ENCODE data around the gene IGF2R. TPM values are rescaled to one million over a fixed set of nuclear protein-coding genes. Genes with fewer than 3 reads are reported as not detected.

Gene IGF2R
- total and polyA plus RNA-seq, 8 donors, result 2.0 to 70.5 (median 31.5) TPM

GRCh38 chr6:159946912-159947311 is 22.0 kb upstream of the IGF2R start:
- H3K4me3 ChIP-seq, result no peak overlapping the region
- peaks cover 0 to 7% (median 3%) of the 10 kb centered on the region in 4 donors for H3K4me1 ChIP-seq
- intact Hi-C loops (cut with DNase I; ENCODE audit: low total_unique reads), result no loop called here
- no peak for TF ChIP-seq EP300 (IDR thresholded peaks at IDR 0.05)
- TF ChIP-seq CTCF (IDR thresholded peaks at IDR 0.05), result no peak
- no peak for TF ChIP-seq POLR2A (IDR thresholded peaks at IDR 0.05)
- no peak for TF ChIP-seq POLR2AphosphoS5 (IDR thresholded peaks at IDR 0.05)
- H3K27ac ChIP-seq, result no peak overlapping the region
- 86 to 96% (median 90%) methylated on average over 2 of the region's 2 CpGs for WGBS, 5 donors
- no peaks in the 10 kb centered on the region for H3K36me3 ChIP-seq
- H3K27me3 ChIP-seq, result no peaks in the 10 kb centered on the region
- H3K9me3 ChIP-seq, result peaks cover 7 to 15% (median 8%) of the 10 kb centered on the region in 4 donors
- DNase-seq, result no peak

GRCh38 chr6:159948199-159948598 is 20.7 kb upstream of the IGF2R start:
- WGBS, 5 donors, result 88 to 90% (median 88%) methylated on average over 4 of the region's 4 CpGs
- Histone ChIP-seq H3K4me3 (no peak overlapping the region), H3K9me3 (peaks cover 7 to 15% (median 8%) of the 10 kb centered on the region in 4 donors), H3K36me3 (no peaks in the 10 kb centered on the region), H3K4me1 (peaks cover 0 to 3% (median 1%) of the 10 kb centered on the region in 4 donors), H3K27me3 (no peaks in the 10 kb centered on the region), H3K27ac (no peak overlapping the region)
- DNase-seq, result no peak
- intact Hi-C loops (cut with DNase I; ENCODE audit: low total_unique reads), result no loop called here
- no peak for TF ChIP-seq POLR2A (IDR thresholded peaks at IDR 0.05)
- TF ChIP-seq EP300 (IDR thresholded peaks at IDR 0.05), result no peak
- no peak for TF ChIP-seq CTCF (IDR thresholded peaks at IDR 0.05)
- no peak for TF ChIP-seq POLR2AphosphoS5 (IDR thresholded peaks at IDR 0.05)

GRCh38 chr6:159951772-159952171 is 17.1 kb upstream of the IGF2R start:
- TF ChIP-seq CTCF (IDR thresholded peaks at IDR 0.05), result no peak
- no peak for TF ChIP-seq POLR2AphosphoS5 (IDR thresholded peaks at IDR 0.05)
- no peak for TF ChIP-seq POLR2A (IDR thresholded peaks at IDR 0.05)
- TF ChIP-seq EP300 (IDR thresholded peaks at IDR 0.05), result no peak
- WGBS, 5 donors, result 70 to 83% (median 72%) methylated on average over 7 of the region's 7 CpGs
- Histone ChIP-seq H3K4me1 (peaks cover 0 to 5% (median 0%) of the 10 kb centered on the region in 4 donors), H3K27me3 (no peaks in the 10 kb centered on the region), H3K36me3 (no peaks in the 10 kb centered on the region), H3K4me3 (no peak overlapping the region), H3K27ac (peak overlapping the region in 1 of 5 donors; percentile 21), H3K9me3 (no peaks in the 10 kb centered on the region)
- intact Hi-C loops (cut with DNase I; ENCODE audit: low total_unique reads), result no loop called here
- DNase-seq, result no peak

GRCh38 chr6:159952289-159953005 is 16.4 kb upstream of the IGF2R start:
- Histone ChIP-seq H3K27ac (peak overlapping the region in 2 of 5 donors; percentile 21 to 60), H3K36me3 (no peaks in the 10 kb centered on the region), H3K27me3 (no peaks in the 10 kb centered on the region), H3K9me3 (no peaks in the 10 kb centered on the region), H3K4me3 (no peak overlapping the region), H3K4me1 (peaks cover 0 to 5% (median 0%) of the 10 kb centered on the region in 4 donors)
- TF ChIP-seq POLR2A (IDR thresholded peaks at IDR 0.05), result no peak
- no peak for TF ChIP-seq POLR2AphosphoS5 (IDR thresholded peaks at IDR 0.05)
- TF ChIP-seq EP300 (IDR thresholded peaks at IDR 0.05), result no peak
- no peak for TF ChIP-seq CTCF (IDR thresholded peaks at IDR 0.05)
- WGBS, 5 donors, result 71 to 85% (median 81%) methylated on average over 13 of the region's 13 CpGs
- no peak for DNase-seq
- intact Hi-C loops (cut with DNase I; ENCODE audit: low total_unique reads), result no loop called here

All from stomach (tissue), 9 donors.